Superior temporal gyrus (tissue), 1 donor: ENCODE measurements around the gene PPP6R3.

Experiments
- DNase-seq: peaks from one replicate; pipeline ENCODE4 v3.0.0-alpha.2; 2016; ENCODE audit errors: extremely low spot score

The PPP6R3 gene

GRCh38 chr11:68495220-68495729 lies 34.7 kb downstream of the PPP6R3 start:
- DNase-seq: no peak

- DNase-seq: no peak
Measured at GRCh38 chr11:68495872-68496271, 35.3 kb downstream of the PPP6R3 start.

GRCh38 chr11:68497761-68498160 lies 37.2 kb downstream of the PPP6R3 start:
- DNase-seq: no peak

GRCh38 chr11:68498321-68498720 lies 37.8 kb downstream of the PPP6R3 start:
- DNase-seq: no peak

GRCh38 chr11:68498903-68499883 lies 38.6 kb downstream of the PPP6R3 start:
- no peak for DNase-seq

- no peak for DNase-seq
Measured at GRCh38 chr11:68500206-68500605, 39.7 kb downstream of the PPP6R3 start.

GRCh38 chr11:68501813-68502212 lies 41.3 kb downstream of the PPP6R3 start:
- no peak for DNase-seq

GRCh38 chr11:68503251-68503687 lies 42.7 kb downstream of the PPP6R3 start:
- DNase-seq: no peak

GRCh38 chr11:68503792-68504191 lies 43.2 kb downstream of the PPP6R3 start:
- no peak for DNase-seq

GRCh38 chr11:68504432-68505066 lies 44.0 kb downstream of the PPP6R3 start:
- no peak for DNase-seq

GRCh38 chr11:68505596-68505995 lies 45.0 kb downstream of the PPP6R3 start:
- DNase-seq: no peak

- no peak for DNase-seq
Measured at GRCh38 chr11:68506908-68507307, 46.4 kb downstream of the PPP6R3 start.

GRCh38 chr11:68508425-68508824 lies 47.9 kb downstream of the PPP6R3 start:
- no peak for DNase-seq

- no peak for DNase-seq
Measured at GRCh38 chr11:68509066-68509465, 48.5 kb downstream of the PPP6R3 start.

- no peak for DNase-seq
Measured at GRCh38 chr11:68513930-68514487, 53.5 kb downstream of the PPP6R3 start.

GRCh38 chr11:68517121-68517741 lies 56.7 kb downstream of the PPP6R3 start:
- DNase-seq: no peak

- no peak for DNase-seq
Measured at GRCh38 chr11:68518191-68518590, 57.6 kb downstream of the PPP6R3 start.

GRCh38 chr11:68521969-68522652 lies 61.6 kb downstream of the PPP6R3 start:
- DNase-seq: no peak

- no peak for DNase-seq
Measured at GRCh38 chr11:68523033-68523432, 62.5 kb downstream of the PPP6R3 start.

GRCh38 chr11:68523743-68524142 lies 63.2 kb downstream of the PPP6R3 start:
- DNase-seq: peak; percentile 78

GRCh38 chr11:68524213-68524612 lies 63.7 kb downstream of the PPP6R3 start:
- no peak for DNase-seq
